Camera-type eye (tissue), 1 donor: ENCODE data around the gene WDSUB1. TPM values are rescaled to one million over a fixed set of nuclear protein-coding genes. Genes with fewer than 3 reads are reported as not detected.

Experiments used
- total RNA-seq: library from RNA; depleted of rRNA; stranded (reverse); fragments of >200 nt; gene quantifications from one replicate; pipeline ENCODE4 v1.2.3, GENCODE V29; 2014

Gene WDSUB1
- 17.1 TPM for total RNA-seq

DNA sequence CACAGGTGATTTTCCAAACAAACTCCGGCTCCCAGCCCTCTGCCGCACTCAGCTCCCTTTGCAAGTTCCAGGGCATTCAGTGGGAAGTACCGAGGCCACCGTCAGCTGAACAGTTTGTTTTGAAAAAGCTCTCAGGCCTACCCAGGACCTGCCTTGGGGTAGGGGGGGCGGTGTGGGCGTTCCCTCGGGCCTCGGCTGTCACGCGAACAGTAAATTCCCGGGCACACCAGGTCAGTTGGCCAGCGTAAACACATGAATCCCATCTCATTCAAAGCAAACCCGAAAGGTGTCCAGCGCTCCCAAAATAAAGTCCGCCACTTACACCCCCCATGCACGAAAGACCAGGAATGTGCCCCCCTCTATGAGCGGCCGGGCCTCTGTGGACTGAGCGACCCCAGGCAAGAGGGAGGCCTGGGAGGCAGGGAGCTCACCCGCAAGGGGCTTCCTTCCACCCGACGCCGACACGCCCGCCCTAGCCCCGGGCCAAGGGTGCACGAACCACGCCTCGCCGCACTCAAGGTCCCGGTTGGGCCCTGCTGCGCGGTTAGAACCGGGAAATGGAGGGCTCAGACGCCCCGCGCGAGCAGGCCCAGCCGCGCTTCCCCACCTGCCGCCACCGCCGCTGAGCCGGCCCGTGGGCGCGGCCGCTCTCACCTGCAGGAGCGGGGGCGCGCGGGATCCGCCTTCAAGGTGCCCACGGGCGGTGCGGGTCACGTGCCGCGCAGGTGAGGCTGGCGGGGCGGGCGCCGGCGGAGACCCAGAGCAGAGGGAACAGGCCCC is at the start of gene WDSUB1:
Gene WDSUB1, minus strand, starts transcription at position 775 of the 780 bp plus-strand sequence. CDS start 3,634 bp downstream, outside the sequence.

